HepG2 (cell line): Measurements from ENCODE around the gene BRK1. TPM values are rescaled to one million over a fixed set of nuclear protein-coding genes. Genes with fewer than 3 reads are reported as not detected.

ENCODE experiments used
- BORCS8-MEF2B ChIP-seq: sonication (generic); formaldehyde crosslinking; IDR thresholded peaks from 2 replicates; pipeline ENCODE4 v1.8.0; 2022; ENCODE audit warnings: mild to moderate bottlenecking, missing genetic modification reagents
- BRCA1 ChIP-seq: sonication (generic); formaldehyde crosslinking; IDR thresholded peaks from 2 replicates; pipeline ENCODE4 v1.4.0; 2020; ENCODE audit warnings: missing genetic modification reagents
- PATZ1 ChIP-seq: sonication (generic); formaldehyde crosslinking; IDR thresholded peaks from 2 replicates; pipeline ENCODE4 v1.4.0; 2020; ENCODE audit warnings: missing genetic modification reagents
- SALL2 ChIP-seq: sonication (generic); formaldehyde crosslinking; IDR thresholded peaks from 2 replicates; pipeline ENCODE4 v1.8.1; 2023; ENCODE audit warnings: mild to moderate bottlenecking, missing genetic modification reagents, inconsistent platforms
- TP53 ChIP-seq: sonication (generic); formaldehyde crosslinking; conservative IDR thresholded peaks from 2 replicates; pipeline ENCODE4 v1.4.0; 2020; ENCODE audit warnings: missing genetic modification reagents
- ZBTB4 ChIP-seq: sonication (generic); formaldehyde crosslinking; IDR thresholded peaks from 2 replicates; pipeline ENCODE4 v1.4.0; 2020; ENCODE audit warnings: missing genetic modification reagents, mild to moderate bottlenecking, borderline replicate concordance
- ZNF224 ChIP-seq: sonication (generic); formaldehyde crosslinking; IDR thresholded peaks from 2 replicates; pipeline ENCODE4 v1.5.0; 2020; ENCODE audit warnings: mild to moderate bottlenecking, missing genetic modification reagents
- ZNF296 ChIP-seq: sonication (generic); formaldehyde crosslinking; conservative IDR thresholded peaks from 2 replicates; pipeline ENCODE4 v1.5.0; 2020; ENCODE audit warnings: mild to moderate bottlenecking, missing genetic modification reagents
- ZNF354B ChIP-seq: sonication (generic); formaldehyde crosslinking; IDR thresholded peaks from 2 replicates; pipeline ENCODE4 v1.8.0; 2022; ENCODE audit warnings: mild to moderate bottlenecking, missing genetic modification reagents
- ZNF672 ChIP-seq: sonication (generic); formaldehyde crosslinking; IDR thresholded peaks from 2 replicates; pipeline ENCODE4 v1.8.1; 2022; ENCODE audit warnings: missing genetic modification reagents
- ZUFSP ChIP-seq: sonication (generic); formaldehyde crosslinking; IDR thresholded peaks from 2 replicates; pipeline ENCODE4 v1.9.0; 2021; ENCODE audit warnings: missing genetic modification reagents, mild to moderate bottlenecking, borderline replicate concordance
- polyA plus RNA-seq, 8 experiments: library from polyadenylated mRNA; depleted of rRNA in 3 of 8; stranded (reverse) in 7 of 8; unstranded in 1 of 8; fragments of >200 nt; fragmentation: Illumina TruSeq in 4 of 8; extraction: Trizol in 4 of 8; gene quantifications; 2 replicates each; pipeline versions ENCODE4 v1.2.1 to v1.2.3, GENCODE V29; 2011 to 2016; ENCODE audit warnings: low read depth in 4 of 8, missing spikeins in 1 of 8, mixed read lengths in 1 of 8; ENCODE audit not compliant: insufficient read depth in 1 of 8
- total RNA-seq, 5 experiments: library from RNA; depleted of rRNA; stranded (reverse); fragments of >200 nt; fragmentation: Illumina TruSeq; extraction: Trizol; gene quantifications; 2 replicates each; pipeline ENCODE4 v1.2.3, GENCODE V29; 2016; ENCODE audit warnings: low read depth in 1 of 5
- TF ChIP-seq, protein P1 (sequence below): IDR thresholded peaks from 2 replicates; pipeline ENCODE4 v1.6.1; 2016
- TF ChIP-seq, protein P2 (sequence below): sonication (generic); formaldehyde crosslinking; conservative IDR thresholded peaks from 2 replicates; pipeline ENCODE4 v1.8.0; 2022; ENCODE audit warnings: mild to moderate bottlenecking, moderate library complexity, missing genetic modification reagents
- TF ChIP-seq, protein P3 (sequence below): sonication (generic); formaldehyde crosslinking; IDR thresholded peaks from 2 replicates; pipeline ENCODE4 v1.8.0; 2022; ENCODE audit warnings: low read depth, missing genetic modification reagents
- TF ChIP-seq, protein P4 (sequence below): sonication (generic); formaldehyde crosslinking; IDR thresholded peaks from 2 replicates; pipeline ENCODE4 v1.4.0; 2020; ENCODE audit warnings: missing genetic modification reagents, low read depth, mild to moderate bottlenecking, borderline replicate concordance

BRK1 gene
- total and polyA plus RNA-seq, 2 of the 13 experiments (the other 11 are each of a cell fraction or from before 2014, with no cell fraction given): 118 to 155 TPM

DNA sequence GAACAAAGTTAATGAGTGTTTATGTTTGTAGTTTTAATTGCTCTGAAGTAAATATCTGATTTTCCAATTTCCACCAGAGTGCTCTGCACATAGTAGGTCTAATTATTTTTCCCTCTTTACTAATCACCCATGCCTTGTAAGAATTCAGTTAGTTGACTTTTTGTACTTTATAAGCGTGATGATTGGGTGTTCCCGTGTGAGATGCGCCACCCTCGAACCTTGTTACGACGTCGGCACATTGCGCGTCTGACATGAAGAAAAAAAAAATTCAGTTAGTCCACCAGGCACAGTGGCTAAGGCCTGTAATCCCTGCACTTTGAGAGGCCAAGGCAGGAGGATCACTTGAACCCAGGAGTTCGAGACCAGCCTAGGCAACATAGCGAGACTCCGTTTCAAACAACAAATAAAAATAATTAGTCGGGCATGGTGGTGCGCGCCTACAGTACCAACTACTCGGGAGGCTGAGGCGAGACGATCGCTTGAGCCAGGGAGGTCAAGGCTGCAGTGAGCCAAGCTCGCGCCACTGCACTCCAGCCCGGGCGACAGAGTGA lies 25.6 kb downstream of the BRK1 start (continued):
- TF ChIP-seq, protein P1, sequence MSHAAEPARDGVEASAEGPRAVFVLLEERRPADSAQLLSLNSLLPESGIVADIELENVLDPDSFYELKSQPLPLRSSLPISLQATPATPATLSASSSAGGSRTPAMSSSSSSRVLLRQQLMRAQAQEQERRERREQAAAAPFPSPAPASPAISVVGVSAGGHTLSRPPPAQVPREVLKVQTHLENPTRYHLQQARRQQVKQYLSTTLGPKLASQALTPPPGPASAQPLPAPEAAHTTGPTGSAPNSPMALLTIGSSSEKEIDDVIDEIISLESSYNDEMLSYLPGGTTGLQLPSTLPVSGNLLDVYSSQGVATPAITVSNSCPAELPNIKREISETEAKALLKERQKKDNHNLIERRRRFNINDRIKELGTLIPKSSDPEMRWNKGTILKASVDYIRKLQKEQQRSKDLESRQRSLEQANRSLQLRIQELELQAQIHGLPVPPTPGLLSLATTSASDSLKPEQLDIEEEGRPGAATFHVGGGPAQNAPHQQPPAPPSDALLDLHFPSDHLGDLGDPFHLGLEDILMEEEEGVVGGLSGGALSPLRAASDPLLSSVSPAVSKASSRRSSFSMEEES (CRISPR knock-in tag): no peak
- TF ChIP-seq ZNF354B (CRISPR knock-in tag): no peak
- TF ChIP-seq, protein P2, sequence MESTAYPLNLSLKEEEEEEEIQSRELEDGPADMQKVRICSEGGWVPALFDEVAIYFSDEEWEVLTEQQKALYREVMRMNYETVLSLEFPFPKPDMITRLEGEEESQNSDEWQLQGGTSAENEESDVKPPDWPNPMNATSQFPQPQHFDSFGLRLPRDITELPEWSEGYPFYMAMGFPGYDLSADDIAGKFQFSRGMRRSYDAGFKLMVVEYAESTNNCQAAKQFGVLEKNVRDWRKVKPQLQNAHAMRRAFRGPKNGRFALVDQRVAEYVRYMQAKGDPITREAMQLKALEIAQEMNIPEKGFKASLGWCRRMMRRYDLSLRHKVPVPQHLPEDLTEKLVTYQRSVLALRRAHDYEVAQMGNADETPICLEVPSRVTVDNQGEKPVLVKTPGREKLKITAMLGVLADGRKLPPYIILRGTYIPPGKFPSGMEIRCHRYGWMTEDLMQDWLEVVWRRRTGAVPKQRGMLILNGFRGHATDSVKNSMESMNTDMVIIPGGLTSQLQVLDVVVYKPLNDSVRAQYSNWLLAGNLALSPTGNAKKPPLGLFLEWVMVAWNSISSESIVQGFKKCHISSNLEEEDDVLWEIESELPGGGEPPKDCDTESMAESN (CRISPR knock-in tag): no peak
- no peak; the same call in 1 of the 2 replicates for TF ChIP-seq BRCA1
- no peak for TF ChIP-seq ZUFSP (CRISPR knock-in tag)
- no peak for TF ChIP-seq TP53 (CRISPR knock-in tag)
- no peak for TF ChIP-seq BORCS8-MEF2B
- TF ChIP-seq, protein P3, sequence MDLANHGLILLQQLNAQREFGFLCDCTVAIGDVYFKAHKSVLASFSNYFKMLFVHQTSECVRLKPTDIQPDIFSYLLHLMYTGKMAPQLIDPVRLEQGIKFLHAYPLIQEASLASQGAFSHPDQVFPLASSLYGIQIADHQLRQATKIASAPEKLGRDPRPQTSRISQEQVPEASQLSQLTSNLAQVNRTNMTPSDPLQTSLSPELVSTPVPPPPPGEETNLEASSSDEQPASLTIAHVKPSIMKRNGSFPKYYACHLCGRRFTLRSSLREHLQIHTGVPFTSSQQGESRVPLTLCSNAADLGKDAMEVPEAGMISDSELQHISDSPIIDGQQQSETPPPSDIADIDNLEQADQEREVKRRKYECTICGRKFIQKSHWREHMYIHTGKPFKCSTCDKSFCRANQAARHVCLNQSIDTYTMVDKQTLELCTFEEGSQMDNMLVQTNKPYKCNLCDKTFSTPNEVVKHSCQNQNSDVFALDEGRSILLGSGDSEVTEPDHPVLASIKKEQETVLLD: no peak
- TF ChIP-seq SALL2: peak; percentile 25; the same call in 1 of the 2 replicates
- TF ChIP-seq PATZ1 (CRISPR knock-in tag): no peak
- no peak for TF ChIP-seq ZNF224 (CRISPR knock-in tag)
- no peak for TF ChIP-seq ZBTB4 (CRISPR knock-in tag)
- no peak for TF ChIP-seq ZNF296 (CRISPR knock-in tag)
- no peak for TF ChIP-seq ZNF672 (CRISPR knock-in tag)
- TF ChIP-seq, protein P4, sequence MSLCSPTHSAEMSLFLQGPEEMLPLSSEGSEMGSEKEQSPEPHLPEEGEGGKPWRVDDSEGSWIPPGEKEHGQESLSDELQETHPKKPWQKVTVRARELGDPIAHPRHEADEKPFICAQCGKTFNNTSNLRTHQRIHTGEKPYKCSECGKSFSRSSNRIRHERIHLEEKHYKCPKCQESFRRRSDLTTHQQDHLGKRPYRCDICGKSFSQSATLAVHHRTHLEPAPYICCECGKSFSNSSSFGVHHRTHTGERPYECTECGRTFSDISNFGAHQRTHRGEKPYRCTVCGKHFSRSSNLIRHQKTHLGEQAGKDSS (CRISPR knock-in tag): no peak
